Activated CD8-positive, alpha-beta memory T cell treated with anti-CD3 and anti-CD28 coated beads for 24 hours (primary cell): ENCODE data around the gene CDC14A.
A peak's percentile ranks its signal among the peaks of the same experiment; 100 is the strongest.
"Not testable (repeated sequence)": the region's sequence is repeated elsewhere in the genome, so short reads cannot be mapped to it uniquely, and the experiment has no call there.

Source experiments
- DNase-seq: peaks from one replicate; pipeline ENCODE4 v3.0.0-alpha.2; 2020

CDC14A gene

DNA sequence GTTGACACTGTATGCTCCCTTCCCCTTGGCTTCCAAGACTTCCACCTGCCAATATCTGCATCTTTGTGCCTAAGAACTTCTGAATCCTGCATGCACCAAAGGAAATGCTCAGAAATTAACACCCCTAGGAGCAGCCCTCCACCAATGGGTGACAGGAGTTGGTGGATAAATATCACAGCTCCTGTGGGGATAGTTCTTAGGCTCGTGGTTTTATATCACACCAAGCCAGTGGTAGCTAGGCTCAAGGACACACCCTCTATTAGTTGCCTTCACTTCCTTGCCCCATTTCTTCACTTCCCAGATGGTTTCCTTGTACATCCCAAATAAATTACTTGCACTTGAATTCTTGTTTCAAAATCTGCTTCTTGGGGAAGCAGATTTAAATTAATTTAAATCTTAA is 16.9 kb upstream of the CDC14A start:
- no peak for DNase-seq

DNA sequence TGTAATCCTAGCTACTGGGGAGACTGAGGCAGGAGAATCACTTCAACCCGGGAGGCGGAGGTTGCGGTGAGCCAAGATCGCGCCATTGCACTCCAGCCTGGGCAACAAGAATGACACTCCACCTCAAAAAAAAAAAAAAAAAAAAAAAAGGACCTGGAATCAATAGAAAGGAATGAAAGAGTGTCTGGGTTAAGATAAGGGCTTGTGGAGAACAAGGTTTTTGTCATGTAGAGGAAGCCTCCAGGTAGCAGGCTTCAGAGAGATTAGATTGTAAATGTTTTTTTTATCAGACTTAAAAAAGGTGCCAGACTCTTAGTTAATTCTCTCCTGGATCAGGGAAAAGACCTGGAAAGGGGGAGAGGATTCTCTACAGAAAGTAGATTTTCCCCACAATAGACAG is 14.4 kb upstream of the CDC14A start:
- not testable (repeated sequence) for DNase-seq

DNA sequence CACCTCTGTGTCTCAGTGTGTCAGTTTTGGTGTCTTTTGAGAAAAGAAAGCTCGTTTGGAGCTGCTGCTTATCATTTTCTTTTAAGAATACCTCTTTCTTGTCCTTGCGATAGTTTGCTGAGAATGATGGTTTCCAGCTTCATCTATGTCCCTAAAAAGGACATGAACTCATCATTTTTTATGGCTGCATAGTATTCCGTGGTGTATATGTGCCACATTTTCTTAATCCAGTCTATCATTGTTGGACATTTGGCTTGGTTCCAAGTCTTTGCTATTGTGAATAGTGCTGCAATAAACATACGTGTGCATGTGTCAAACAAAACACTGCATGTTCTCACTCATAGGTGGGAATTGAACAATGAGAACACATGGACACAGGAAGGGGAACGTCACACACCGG is 12.6 kb upstream of the CDC14A start:
- DNase-seq, result not testable (repeated sequence)

DNA sequence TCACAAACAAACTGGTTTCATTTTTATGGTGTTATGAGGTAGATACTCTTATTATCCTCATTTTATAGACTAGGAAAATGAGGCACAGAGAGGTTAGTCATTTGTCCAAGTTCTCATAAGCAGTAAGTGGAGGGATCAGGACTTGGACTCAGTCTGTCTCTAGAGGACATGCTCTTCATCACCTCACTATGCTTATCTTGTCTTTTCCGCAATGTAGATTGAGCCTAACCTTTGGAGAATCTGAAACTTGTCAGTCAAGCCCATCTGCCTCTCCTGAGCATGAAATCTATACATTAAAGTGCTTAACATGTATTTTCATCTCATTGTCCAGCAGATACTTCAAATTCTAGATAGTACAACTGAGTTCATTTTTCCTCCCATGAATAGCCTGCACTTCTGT is 11.8 kb upstream of the CDC14A start:
- DNase-seq, result no peak

DNA sequence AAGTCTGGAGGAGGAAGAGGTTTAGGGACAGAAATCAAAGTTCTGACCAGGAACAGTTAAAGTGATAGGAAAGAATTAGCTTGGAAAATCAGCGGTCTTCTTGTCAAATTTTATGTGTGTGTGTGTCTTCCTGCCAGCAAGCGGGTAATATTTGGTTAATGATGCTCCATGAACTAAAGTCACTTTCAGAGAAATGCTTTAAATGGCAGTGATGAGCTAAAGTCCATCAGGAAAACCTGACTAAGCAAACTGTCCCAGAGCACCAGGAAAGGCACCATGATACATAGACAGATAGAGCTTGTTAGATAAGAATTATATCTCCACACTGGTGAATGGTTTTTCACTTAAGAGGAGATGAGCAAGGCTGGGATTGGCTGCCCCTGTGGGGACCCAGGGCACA is 10.0 kb upstream of the CDC14A start:
- no peak for DNase-seq

DNA sequence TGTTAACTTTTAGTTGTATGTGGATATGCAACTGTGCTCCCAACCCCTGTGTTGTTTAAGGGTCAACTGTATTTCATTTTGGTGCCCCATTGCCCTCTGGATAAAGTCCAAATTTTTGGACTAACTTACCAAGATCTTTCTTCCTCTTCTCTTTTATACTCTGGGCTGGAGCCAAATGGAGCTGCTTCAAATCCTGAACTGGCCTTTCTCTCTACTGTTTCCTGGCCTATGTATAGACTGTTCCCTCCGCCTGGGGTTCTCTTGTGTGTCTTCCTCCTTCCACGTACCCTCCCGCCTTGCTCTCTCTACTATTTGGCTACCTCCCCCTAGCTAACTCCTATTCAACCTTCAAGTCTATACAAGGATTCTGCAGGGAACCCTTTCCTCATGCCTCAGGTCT is 8.4 kb upstream of the CDC14A start:
- no peak for DNase-seq

DNA sequence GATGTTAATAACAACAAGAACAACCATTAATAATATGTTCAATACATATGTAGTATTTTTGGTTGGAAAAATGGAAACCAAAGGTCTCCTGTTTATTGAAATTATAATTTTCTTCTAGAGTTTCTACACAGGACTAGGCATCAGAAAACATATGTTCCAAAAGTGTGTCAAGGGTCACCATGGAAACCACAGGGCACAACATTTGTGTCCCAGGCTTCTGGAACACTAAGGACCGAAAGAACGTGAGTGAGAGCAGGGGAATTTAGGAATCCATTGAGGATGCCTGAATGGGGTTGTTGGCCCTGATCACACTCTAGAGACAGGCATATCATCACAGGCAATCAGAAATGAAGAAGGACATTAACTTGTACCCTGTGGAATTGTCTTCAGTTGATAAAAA is 7.5 kb upstream of the CDC14A start:
- DNase-seq, result no peak

DNA sequence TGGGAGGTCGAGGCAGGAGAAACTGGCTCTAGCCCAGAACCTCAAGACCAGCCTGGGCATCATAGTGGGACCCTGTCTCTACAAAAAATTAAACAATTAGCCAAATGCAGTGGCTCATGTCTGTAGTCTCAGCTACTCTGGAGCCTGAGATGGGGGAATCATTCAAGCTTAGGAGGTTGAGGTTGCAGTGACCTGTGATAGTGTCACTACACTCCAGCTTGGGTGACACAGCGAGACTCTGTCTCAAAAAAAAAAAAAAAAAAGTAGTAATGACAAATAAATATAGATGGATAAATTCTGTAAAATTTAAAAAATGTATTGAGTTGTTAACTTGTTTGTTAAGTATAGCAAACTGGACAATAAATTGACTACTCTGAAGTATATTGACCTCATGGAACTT is 5.9 kb upstream of the CDC14A start:
- no peak for DNase-seq

DNA sequence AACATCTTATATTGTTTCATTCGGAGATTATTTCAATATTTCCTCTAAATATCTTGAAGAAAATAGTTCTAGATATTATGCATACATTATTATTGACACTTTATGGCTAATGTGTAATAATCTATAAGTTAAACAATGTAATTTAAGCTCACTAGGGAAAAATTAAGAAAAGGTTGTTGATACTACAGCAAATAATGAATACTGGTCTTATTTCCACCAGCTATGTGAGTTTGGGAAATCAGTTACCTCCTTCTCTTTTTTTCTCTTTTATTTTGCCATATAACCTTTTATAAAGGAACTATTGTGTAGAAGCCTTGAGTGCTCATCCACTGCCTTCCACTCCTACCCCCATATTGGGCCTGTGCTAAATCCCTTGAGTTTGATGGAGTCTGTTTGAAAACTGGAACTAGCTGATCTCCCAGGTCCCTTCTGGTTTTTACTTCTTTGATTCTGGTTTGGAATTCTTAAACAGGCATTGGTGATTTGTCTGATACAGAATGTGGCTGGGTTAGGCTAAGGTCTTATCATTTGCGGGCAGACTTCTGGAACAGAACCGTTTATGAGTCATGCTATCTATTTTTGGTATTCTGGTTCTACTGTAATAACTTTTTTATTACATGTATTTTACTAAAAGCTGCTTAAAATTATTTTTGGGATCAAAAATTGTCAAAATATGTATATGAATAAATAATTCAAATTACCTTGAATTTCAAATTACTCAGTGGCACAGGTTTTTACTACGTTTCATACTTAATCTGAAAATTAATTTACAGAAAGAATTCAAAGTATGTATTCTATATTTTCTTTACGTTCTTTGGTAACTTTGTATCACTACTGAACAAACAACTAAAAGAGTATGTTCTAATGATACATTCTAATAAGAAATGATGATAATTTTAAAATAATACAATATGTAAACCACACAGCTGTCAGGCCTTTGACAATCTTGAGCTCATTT is 5.0 kb upstream of the CDC14A start:
- DNase-seq, result no peak

DNA sequence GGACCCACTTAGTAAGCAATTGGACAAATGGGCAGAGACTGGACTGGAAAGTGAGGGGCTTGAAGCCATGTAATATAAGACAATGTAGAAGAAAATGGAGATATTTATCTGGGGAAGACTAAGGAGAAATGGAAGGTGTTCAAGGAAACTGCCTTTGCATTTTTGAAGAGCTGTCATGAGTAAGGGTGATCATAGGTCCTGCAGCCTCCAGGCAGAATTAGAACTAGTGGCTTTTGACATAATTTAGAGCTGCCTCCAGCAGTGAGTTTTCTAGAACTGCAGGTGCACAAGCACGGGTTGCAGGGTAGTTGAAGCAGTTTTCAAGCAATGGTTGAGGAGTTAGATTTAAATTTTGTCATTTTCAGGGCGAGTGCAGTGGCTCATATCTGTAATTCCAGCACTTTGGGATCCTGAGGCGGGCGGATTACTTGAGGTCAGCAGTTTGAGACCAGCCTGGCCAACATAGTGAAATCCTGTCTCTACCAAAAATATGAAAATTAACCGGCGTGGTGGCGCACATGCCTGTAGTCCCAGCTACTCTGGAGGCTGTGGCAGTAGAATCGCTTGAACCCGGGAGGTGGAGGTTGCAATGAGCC is 3.7 kb upstream of the CDC14A start:
- no peak for DNase-seq

DNA sequence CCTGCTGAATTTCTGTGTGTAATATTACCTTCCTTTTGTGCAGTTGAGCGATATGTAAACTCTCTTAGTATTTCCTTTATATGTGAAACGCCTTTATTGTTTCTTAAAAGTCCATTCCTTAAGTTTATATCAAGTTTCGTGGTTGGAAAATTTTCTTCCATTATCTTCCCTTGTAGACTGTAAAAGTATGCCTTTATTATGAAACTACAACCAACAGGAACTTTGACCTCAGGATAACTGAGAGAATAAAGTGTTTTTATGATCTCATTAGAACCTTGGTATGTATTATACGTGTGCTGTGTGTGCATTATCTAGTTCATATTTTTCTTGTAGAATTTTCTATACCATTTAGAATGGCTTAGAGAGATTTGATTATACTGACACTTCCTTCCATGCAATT is 3.1 kb upstream of the CDC14A start:
- DNase-seq, result no peak

DNA sequence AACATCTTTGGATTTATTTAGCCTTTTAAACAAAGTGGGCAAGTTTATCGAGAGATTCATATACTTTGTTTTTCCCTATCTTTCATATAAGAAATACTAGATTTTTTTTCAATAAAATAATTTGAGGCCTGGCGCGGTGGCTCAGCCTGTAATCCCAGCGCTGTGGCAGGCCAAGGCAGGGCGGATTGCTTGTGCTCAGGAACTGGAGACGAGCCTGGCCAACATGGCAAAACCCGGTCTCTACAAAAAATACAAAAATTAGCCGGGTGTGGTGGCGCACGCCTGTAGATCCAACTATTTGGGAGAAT is 1.6 kb upstream of the CDC14A start:
- DNase-seq, result no peak

DNA sequence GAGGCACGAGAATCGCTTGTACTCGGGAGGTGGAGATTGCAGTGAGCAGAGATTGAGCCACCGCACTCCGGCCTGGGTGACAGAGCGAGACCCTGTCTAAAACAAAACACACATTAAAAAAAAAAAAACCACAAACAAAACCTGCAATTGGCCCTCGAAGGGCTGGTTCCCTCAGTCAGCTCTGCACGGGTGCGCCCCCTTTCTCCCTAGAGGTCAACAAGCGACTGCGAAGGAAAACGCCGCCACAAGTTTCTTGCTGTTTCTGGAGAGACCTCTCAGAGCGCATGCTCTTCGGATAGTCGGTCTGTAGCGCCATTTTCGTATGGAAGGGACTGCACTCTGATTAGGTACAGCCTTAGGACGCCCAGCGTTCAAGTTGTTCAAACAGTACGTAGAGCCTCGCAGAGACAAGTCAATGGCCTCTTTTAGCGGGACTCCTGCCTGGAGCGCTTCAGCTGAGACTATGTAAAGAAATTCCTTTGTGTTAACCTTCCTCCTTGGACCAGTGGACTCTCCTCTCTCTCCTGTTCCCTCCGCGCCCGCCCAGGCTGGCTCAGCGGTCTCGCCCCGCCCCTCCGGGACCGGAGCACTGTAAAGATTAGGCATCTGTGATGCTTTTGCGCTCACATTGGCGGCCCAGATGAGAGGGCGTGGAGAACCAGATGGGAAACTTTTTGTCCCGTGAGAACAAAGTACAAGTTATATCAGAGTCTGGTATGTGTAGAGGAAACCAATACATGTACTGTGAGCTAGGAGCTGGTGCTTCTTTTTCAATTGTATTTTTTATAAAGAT is 1.0 kb upstream of the CDC14A start:
- DNase-seq, result peak; percentile 94

DNA sequence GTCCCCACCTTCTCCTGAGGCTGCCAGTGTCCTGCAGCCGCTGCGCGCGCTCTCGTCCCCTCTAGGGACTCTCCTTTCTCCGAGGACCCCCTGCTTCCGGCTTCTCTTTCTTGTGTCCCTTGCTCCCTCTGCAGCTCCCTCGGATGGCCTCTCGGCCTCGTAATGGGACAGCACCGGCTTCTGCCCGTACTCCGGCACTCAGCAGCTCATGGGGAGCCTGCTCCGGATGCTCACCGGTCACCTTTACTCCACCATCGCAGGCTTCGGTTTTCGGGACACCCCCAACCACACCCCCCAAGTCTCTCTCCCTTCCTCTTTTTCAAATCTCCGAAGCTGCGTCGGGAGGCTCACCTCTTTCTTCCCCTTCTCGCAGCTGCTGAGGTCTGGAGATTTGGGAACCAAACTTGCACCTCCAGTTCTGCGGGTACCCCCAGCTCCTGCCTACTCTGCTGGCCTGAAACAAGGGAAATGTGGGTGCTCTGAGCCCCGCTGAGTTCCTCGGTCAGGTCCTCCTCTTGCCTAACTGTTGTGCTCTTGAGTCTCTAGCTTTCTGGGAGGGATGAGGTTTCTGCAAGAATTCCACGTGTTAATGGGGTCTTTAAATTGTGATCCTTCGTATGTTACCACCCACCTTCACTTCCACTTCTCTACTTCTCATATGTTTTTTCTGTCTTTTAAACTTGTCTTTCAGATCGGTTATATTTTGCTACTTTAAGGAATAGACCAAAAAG is 930 bp downstream of the CDC14A start:
- peak; percentile 80 for DNase-seq

DNA sequence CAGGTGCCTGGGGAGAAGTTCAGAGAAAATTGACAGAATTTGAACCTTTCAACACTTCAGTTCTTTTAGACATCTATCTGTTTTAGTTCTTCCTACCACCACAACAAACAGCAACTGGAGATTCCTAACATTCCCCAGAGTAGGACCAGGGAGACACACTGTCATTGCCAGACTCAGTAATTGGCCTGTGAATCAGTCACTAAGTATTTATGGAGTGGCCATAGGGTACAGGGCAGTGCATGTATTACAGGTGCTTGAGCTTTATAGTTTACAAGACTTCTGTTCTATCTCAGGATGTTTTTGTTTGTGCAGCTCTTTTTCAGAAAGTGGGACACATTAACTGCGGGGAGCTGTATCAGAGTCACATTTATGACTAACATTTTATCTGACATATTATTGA is 1.7 kb downstream of the CDC14A start:
- DNase-seq, result no peak

DNA sequence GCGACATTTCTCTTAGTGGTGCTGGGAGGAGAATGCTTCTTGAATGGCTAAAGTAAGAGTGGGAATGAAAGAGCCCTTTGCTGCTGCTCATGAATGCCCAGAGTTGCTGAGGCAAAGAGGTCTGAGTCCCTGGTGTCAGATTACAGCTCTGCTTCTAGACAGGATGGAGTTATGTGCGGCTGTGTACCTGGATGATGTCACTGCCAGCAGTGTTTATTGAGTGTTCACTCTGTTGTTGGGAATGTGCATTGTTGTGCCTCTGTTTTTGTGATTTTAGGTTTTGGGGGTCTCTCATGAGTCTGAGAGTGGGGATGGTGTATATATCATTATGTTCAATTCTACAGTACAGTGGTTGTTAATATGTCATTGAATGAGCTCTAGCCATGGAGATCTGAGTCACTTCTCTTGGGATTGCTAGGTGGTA is 2.7 kb downstream of the CDC14A start:
- no peak for DNase-seq

DNA sequence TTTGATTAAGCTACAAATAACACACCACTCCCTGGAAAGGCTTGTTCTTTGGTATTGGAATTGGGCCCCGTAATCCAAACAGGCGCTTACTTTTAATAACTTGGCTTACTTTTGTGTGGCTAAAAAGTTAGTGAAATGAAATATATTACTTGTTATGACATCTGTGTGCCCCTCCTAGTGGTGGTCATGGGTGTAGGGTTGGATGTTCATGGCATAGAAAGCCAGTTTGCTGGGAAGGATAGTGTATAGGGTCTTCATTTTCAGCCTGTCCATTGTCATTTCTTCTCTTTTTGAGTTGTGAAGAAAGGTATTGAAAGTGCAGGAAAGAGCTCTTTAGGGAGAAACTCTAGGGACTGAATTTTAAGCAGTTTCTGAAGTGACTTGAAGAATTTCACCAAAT is 5.9 kb downstream of the CDC14A start:
- DNase-seq, result no peak

DNA sequence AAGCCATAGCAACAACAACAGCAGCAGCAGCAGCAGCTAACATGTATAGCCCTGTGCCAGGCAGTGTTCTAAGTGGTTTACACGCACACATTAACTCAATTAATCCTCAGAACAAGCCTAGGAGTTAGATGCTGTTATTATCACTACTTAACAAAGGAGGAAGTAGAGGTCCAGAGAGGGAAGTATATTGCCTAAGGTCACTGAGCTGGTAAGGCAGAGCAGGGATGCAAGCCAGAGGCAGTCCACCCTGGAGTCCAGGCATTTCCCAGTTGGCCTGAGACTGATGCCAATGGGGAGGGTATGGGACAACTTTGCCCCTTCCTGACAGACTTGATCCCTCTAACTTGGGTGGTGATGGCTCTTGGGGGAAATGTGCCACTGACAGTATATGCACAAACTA is 6.8 kb downstream of the CDC14A start:
- DNase-seq, result no peak

DNA sequence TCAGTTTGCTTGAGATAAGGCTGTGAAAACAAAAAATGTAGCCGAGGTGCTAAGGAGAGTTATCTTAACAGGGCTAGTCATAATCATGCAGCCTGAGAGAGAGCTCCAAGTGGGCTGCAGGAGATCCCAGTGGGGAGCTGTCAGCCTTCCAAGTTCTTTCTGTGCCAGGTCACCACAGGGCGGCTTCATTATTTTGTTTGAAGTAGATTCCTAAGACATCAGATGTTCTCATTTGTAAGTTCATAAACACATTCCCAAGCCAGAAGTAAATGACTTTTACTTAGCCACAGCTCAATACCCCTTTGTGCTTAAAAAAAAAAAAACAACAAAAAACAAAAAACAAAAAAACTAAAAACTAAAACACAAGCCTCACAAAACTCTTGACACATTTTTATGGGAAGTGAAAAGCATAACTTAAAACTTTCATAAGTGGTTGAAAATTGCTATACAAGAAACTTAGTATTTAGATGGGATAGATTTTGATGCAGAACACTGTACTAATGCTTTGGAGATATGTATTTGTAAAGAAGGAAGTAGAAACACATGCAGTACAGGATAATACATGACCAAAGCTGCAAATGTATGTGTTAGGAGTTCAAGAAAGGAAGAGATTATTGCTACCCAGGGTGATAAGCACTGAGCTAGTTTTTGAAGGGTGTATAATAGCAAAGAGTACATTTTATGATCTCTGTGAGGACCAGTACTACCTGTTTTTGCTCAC is 8.6 kb downstream of the CDC14A start:
- no peak for DNase-seq

DNA sequence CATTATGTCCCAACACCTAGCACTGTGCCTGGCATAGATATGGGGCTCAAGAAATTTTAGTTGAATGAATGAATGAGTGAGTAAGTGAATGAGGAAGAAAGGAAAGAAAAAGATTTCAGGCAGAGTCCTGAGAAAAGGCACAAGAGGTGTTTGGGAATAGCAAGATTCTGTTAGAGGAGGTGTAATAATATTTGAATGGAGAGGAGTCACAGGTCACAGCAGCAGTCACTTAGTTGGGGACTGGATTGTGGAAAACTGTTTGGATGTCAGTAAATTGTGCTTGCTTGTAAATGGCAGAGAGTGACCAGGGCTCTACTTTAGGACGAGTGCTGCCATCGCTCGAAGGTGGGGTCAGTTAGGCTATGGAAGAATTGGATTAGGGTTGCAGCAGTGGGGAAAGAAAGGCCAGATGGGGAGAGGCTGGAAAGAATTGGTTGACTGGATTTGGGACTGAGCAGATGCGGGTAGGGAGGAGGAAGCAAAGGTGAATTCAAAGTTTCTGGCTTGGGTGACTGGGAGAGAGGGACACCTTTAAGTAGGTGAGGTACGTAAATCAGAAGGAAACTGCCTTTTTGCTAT is 9.3 kb downstream of the CDC14A start:
- DNase-seq, result no peak

DNA sequence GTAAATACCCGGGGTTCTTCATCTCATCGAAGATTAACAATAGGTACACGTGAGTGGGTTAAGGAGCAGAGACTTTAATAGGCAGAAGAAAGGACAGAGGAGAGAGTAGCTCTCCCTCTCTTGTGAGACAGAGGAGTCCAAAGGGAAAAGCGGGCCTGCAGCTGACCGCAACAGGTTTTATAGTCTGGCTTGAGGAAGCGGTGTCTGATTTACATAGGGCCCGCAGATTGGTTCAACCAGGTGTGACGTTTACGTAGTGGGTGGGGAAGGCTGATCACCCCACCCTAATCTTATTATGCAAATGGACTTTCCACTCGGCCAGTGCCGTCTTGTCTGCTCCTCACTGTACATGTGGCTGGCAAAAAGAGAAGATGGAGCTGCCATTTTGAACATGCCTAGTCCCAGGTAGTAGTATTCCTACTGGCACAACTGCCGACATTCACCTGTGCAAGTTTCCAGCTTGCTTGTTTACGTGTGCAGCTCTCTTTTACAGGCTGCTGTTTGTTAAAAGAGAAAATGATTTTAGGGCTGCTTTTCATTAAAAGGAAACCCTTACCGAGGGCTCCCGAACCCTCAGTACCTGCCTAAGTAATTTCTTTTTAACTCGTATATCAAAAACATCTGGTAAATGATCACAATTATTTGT is 10.6 kb downstream of the CDC14A start:
- no peak for DNase-seq

DNA sequence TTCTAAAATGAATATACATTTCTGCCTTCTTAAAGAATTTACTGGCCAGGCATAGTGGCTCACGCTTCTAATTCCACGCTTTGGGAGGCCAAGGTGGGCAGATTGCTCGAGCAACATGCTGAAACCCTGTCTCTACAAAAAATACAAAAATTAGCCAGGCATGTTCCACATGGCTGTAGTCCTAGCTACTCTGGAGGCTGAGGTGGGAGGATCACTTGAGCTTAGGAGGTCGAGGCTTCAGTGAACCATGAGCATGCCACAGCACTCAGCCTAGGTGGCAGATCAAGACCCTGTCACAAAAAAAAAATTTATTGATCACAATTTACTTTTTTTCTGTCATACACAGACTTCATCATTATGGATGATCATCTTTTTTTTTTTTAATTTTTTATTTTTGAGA is 11.5 kb downstream of the CDC14A start:
- no peak for DNase-seq
